AG04450 (cell line): ENCODE data around the gene KIF23. TPM values are rescaled to one million over a fixed set of nuclear protein-coding genes. Genes with fewer than 3 reads are reported as not detected.

ENCODE experiments used
- CTCF ChIA-PET: fragments of 300-600, 350-600 bp; formaldehyde crosslinking; extraction: SDS; loops from one replicate; lab custom pipeline; 2022; ENCODE audit warnings: antibody characterized with exemption, inconsistent platforms; lab: Charles Lee
- POLR2A ChIA-PET: fragments of 350-600 bp; formaldehyde crosslinking; extraction: SDS; loops from one replicate; lab custom pipeline; 2021; ENCODE audit warnings: antibody characterized with exemption, inconsistent platforms; lab: Yijun Ruan, JAX
- DNase-seq: peaks from one replicate; pipeline ENCODE4 v3.0.0-alpha.2; 2011; ENCODE audit warnings: low read depth, low spot score
- H3K27ac ChIP-seq: one replicate; pipeline ENCODE4 v1.5.1; 2012; ENCODE audit warnings: low read depth, low read length, control low read depth
- H3K27me3 ChIP-seq: one replicate; pipeline ENCODE4 v1.6.0; 2012; ENCODE audit warnings: low read length; ENCODE audit not compliant: control insufficient read depth, insufficient read depth
- H3K4me3 ChIP-seq: 2 replicates; pipeline ENCODE4 v1.5.1; 2011; ENCODE audit warnings: mild to moderate bottlenecking, low read depth, low read length, control low read depth
- H3K9me3 ChIP-seq: 2 replicates; pipeline ENCODE4 v1.5.1; 2012; ENCODE audit warnings: low read length; ENCODE audit not compliant: control insufficient read depth, insufficient read depth
- polyA plus RNA-seq: library from polyadenylated mRNA; depleted of rRNA; stranded (reverse); fragments of >200 nt; gene quantifications from 2 replicates; pipeline ENCODE4 v1.2.3, GENCODE V29; 2011
- TF ChIP-seq, protein P1 (sequence below): IDR thresholded peaks from 2 replicates; pipeline ENCODE4 v1.5.1; 2011; ENCODE audit warnings: low read depth, low read length, control low read depth, inconsistent platforms

Gene KIF23
- polyA plus RNA-seq, 1 experiment: 20.0 TPM

DNA sequence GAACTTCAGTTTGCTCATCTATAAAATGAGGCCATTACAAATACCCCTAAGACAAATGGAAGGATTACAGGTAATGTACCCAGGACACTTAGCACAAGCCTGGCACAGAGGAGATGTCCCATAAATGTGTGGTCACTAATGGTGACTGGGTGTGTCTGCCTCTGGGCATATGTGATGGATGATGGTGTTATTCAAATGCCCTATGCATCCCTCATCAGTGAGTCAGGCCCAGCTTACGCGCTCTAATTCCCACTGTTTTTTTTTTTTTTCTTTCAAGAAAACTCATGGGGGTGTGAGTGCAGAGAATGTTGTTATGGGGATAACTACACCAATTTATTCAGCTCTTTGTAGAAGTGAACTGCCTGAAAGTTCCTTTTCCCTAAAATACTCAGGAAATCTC is 23.6 kb upstream of the KIF23 start:
- Histone ChIP-seq H3K4me3 (no peak overlapping the region), H3K9me3 (no peaks in the 10 kb centered on the region), H3K27ac (no peak overlapping the region), H3K27me3 (no peaks in the 10 kb centered on the region)
- no peak for DNase-seq
- CTCF ChIA-PET: interaction anchor here (1.8 kb wide), 1 partner anchor 331 kb away, joined by 7 read pairs; no protein-coding TSS in a partner anchor
- POLR2A ChIA-PET: no interaction called here
- TF ChIP-seq, protein P1, sequence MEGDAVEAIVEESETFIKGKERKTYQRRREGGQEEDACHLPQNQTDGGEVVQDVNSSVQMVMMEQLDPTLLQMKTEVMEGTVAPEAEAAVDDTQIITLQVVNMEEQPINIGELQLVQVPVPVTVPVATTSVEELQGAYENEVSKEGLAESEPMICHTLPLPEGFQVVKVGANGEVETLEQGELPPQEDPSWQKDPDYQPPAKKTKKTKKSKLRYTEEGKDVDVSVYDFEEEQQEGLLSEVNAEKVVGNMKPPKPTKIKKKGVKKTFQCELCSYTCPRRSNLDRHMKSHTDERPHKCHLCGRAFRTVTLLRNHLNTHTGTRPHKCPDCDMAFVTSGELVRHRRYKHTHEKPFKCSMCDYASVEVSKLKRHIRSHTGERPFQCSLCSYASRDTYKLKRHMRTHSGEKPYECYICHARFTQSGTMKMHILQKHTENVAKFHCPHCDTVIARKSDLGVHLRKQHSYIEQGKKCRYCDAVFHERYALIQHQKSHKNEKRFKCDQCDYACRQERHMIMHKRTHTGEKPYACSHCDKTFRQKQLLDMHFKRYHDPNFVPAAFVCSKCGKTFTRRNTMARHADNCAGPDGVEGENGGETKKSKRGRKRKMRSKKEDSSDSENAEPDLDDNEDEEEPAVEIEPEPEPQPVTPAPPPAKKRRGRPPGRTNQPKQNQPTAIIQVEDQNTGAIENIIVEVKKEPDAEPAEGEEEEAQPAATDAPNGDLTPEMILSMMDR: no peak

DNA sequence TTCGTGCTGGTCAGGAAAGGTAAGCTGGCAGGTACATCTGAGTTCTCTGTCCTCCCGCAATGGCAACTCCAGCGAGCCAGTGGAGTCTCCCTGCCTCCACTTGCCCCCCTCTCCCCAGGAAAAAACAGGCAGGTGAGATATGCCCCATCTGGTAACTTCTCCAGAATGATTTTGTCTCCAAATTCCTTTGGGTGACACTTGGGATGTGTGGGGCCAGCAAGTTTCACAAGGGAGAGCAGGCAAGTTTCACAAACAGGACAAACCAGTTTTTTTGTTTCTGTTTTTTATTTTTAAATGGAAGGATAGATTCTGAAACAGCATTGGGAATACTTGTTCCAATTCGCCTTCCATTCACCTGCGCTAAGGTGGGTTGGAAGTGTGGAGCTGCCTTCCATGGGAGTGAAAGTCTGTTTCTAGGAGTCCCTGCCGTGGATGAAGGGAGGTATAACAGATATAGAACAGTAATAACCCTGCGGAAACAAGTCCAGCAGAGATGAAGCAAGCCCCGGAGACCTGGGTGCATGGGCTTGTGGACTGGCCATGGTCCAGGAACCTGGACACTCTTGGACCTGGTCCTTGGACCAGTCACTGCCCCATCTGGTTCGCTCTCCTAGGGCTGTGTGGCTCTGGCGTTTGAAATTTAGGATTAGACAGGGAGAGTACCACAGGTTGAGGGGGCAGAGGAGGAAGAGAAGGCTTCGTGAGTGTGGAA is 22.9 kb upstream of the KIF23 start:
- POLR2A ChIA-PET: no interaction called here
- Histone ChIP-seq H3K27ac (no peak overlapping the region), H3K4me3 (no peak overlapping the region), H3K27me3 (no peaks in the 10 kb centered on the region), H3K9me3 (no peaks in the 10 kb centered on the region)
- TF ChIP-seq, protein P1: no peak
- CTCF ChIA-PET: interaction anchor here (1.2 to 1.8 kb wide), 2 partner anchors 248 to 332 kb away, joined by 3 to 7 read pairs; no protein-coding TSS in a partner anchor
- DNase-seq: no peak

DNA sequence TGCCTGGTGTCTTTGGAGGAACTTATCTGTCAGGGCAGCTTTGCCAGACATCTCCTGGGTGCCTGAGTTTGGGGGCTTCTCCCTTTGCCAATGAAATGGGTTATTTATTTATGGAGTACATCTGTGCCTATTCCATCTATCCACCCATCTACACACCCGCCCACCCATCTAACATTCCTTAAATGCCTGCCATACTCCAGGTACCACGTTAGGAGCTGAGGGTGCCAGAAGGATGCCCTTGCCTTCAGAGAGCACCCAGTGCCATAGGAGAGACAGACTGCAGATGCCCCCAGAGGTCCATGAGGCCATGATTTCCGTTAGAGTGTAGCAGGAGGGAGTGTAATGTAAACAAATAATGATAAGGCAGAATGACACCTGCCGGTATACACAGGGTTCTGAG is 21.8 kb upstream of the KIF23 start:
- TF ChIP-seq, protein P1: no peak
- ChIA-PET CTCF (interaction anchor here (0.6 to 1.8 kb wide), 3 partner anchors 108 to 333 kb away, joined by 3 to 7 read pairs (median 3); no protein-coding TSS in a partner anchor), POLR2A (interaction anchor here (0.5 kb wide), 1 partner anchor 133 kb away, joined by 3 read pairs; no protein-coding TSS in a partner anchor)
- no peaks in the 10 kb centered on the region for H3K9me3 ChIP-seq
- H3K27ac ChIP-seq: no peak overlapping the region
- H3K27me3 ChIP-seq: no peaks in the 10 kb centered on the region
- no peak for DNase-seq
- no peak overlapping the region for H3K4me3 ChIP-seq

DNA sequence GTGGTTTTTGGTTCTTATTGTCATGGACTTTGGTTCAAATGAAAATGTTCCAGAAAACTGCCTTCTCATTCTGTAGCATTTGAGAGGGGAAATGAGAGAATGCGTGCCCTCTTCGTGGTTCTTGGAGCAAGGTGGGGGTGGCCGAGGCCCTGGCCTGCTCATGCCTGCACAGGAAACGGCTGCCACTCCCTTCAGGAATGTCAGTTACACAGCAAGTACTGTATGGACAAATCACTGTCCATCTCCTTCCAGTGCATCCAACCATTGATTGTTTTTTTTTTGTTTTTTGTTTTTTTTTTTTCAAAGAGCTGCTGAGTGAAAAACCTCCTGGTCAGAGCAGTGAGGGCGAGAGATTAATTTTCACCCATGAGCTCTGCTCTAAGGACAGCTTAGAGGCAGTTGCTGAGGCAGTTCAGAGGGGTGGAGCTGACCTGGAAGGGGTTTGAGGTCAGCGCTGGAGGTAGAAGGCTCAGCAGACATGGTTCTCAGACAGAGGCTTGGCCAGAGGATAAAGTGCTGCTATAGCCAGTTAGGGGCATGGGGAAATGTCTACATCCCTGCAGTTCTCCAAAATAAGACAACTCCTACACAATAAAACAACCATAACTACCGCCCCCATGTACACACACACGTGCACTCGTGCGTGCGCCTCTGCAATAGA is 20.2 kb upstream of the KIF23 start:
- H3K4me3 ChIP-seq: no peak overlapping the region
- POLR2A ChIA-PET: interaction anchor here (0.6 kb wide), 1 partner anchor 49 kb away, joined by 3 read pairs; no protein-coding TSS in a partner anchor
- DNase-seq: no peak
- CTCF ChIA-PET: interaction anchor here (0.6 to 3.5 kb wide), 26 partner anchors 9 to 1175 kb away, joined by 3 to 48 read pairs (median 4); partner anchors contain the start of genes GLCE and KIF23
- H3K27me3 ChIP-seq: no peaks in the 10 kb centered on the region
- H3K9me3 ChIP-seq: no peaks in the 10 kb centered on the region
- TF ChIP-seq, protein P1: no peak
- H3K27ac ChIP-seq: no peak overlapping the region
